GM18519 (cell line): ENCODE results near the gene SBNO1.
"Not testable (repeated sequence)": the region's sequence is repeated elsewhere in the genome, so short reads cannot be mapped to it uniquely, and the experiment has no call there.

ENCODE experiments used
- ATAC-seq: cut with Tn5 transposase; IDR thresholded peaks from one replicate; pipeline ENCODE4 v1.9.1; 2021; ENCODE audit warnings: mild to moderate bottlenecking, moderate library complexity; ENCODE audit not compliant: unreplicated experiment, low FRiP score

Gene SBNO1

DNA sequence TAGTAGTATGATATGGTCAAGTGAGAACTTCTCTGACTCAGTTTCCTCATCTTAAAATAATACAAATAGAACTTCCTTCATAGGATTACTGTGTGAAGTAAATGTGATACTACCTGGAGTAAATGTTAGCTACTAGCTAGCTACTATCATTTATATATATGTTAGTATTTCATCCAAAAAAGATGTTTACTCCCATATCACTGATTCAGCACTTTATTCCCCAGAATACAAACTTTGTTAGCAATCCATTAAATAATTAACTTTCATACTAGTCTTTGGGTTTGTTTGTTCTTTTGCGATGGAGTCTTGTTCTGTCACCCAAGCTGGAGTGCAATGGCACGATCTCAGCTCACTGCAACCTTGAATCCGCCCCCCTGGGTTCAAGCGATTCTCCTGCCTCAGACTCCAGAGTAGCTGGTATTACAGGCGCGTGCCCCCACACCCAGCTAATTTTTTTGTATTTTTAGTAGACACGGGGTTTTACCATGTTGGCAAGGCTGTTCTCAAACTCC is 8.4 kb downstream of the SBNO1 start:
- ATAC-seq, result no peak

DNA sequence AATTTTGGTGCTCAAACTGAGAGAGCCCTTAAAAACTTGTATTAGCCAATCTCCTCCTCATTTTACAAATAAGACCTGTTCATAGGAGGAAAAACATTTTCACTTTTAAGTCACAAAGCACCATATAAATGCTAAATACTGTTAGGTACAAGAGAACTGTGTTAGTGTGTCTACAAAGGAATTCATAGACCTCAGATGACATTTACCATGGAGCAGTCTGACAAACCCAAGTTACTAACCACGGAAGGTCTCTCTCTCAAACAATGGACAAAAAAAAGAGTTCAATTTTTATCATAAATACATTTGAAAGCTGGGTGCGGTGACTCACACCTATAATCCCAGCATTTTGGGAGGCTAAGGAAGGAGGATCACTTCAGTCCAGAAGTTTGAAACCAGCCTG is 10.0 kb downstream of the SBNO1 start:
- no peak for ATAC-seq

DNA sequence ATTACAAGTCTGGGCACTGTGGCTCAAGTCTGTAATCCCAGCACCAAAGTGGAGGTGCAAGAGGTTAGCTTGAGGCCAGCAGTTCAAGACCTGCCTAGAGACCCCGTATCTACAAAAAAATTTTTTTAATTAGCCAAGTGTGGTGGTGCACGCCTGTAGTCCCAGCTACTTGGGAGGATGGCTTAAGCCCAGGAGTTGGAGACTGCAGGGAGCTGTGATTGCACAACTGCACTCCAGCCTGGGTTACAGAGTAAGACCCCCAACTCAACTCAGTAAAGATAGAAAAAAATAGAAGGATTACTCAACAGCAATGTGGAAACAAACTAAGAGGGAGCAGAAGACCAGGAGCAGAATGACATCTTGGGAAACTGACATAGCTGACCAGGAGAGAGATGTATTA is 13.3 kb downstream of the SBNO1 start:
- ATAC-seq, result no peak

DNA sequence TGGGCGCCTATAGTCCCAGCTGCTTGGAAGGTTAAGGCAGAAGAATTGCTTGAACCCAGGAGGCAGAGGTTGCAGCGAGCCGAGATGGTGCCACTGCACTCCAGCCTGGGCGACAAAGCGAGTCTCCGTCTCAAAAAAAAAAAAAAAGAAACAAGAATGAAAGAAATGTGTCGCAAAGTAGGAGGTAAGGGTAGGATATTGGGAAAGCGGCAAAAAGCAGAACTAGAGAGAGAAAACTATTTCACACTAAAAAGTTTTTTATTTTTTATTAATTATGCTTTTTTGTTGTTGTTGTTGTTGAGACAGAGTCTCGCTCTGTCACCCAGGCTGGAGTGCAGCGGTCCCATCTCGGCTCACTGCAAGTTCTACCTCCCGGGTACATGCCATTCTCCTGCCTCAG is 17.7 kb downstream of the SBNO1 start:
- ATAC-seq, result no peak

DNA sequence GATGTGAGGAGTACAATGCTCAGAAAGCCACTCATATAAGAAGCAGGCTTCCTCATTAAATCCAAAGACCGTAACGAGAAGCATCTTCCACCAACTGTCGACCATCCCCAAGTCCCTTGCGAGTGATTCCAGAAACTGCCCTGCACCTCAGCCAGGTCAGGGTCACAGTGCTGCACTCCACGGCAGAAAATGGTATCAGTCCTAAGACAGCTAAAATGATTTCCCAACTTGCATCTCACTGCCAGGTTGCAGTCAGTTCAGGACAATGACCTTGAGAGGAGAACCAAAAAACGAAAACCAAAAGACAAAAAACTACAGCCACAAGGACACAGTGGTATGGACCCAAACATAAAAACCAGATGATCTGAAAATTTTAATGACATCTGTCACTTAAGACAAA is 20.6 kb downstream of the SBNO1 start:
- ATAC-seq, result no peak

DNA sequence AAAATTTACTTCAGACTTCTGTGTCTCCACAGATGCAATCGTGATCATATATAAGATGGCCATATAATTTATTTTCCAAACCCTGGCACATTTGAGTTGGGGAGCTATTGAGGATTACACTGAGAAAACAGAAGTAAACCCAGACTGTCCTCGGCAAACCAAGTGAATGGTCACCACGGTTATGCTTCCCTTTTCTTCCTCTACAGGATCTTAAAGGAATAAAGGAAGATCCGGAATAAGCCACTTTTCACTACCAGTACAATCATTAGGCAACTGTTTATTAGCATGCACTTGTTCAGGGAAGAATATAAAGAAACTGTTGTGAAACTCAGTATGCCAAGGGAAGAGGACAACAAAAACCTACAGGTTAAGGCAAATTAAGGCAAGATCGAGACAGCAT is 27.6 kb downstream of the SBNO1 start:
- ATAC-seq, result no peak

DNA sequence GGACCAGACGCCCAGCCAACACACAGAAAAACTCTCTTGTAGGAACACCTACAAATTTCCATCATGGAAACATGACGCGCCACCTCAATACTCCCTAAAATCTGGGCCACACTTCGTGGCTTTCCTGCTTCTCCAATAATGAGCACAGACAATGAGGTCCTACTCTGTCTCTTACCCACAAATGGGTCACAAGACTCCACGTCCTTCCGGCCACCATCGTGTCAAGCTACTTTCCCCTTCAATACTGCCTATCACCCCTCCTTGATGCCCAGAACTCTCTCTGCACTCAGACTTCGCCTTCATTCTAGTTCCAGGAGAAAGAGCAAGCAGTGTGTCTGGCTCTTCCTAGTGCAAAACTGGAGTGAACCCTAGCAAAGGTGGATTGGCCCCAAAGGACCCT is 28.1 kb downstream of the SBNO1 start:
- no peak for ATAC-seq

DNA sequence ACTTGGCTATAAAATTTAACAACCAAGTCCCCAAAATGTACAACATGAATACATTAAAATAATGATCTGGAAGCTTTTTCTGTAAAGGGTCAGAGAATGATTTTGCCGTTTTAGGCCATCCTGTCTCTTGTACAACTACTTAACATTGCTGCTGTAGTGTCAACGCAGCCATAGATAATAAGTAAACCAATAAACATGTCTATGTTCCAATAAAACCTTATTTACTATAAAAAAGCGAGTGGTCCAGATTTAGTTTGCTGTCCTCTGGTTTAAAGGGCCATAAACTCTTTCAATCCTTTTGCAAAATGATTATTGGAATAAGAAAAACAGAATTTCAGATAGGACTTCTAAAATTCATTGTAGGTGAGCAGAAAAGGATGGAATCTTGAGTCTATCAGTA is 29.2 kb downstream of the SBNO1 start:
- no peak for ATAC-seq

DNA sequence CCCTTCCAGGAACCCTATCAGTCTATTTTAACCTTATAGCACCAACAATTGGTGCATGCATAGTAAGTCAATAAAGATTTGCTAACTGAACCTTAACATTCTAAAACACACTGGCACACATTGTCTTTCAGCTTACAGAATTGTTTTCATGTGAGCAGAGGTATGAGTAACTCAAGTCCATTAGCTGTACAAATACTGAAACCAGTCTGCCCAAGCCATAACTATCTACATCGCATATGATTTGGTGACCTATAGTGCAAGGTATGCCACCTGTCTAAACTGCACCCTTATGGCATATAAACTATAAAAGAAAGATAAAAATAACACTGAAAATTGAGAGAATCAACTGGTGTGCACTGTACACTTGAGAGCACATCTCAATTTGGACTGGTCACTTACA is 34.8 kb downstream of the SBNO1 start:
- no peak for ATAC-seq

DNA sequence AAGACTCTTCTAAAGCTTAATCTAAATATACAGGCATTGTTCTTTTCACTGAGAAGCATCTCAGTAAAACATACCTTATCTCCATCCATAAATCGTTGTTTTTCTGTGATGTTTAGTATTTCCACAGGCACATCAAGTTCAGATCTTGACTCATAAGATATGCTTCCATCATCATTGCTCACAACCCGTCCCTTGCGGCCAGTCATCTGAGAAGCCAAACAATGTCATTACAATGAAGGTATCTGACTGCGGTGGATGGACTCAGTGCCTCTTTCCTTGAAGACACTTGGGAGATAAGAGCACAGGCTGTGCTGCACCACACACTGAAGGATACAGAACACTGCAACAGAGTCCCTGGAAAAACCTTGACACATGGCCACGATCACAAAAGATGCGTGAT is 44.8 kb downstream of the SBNO1 start:
- no peak for ATAC-seq

DNA sequence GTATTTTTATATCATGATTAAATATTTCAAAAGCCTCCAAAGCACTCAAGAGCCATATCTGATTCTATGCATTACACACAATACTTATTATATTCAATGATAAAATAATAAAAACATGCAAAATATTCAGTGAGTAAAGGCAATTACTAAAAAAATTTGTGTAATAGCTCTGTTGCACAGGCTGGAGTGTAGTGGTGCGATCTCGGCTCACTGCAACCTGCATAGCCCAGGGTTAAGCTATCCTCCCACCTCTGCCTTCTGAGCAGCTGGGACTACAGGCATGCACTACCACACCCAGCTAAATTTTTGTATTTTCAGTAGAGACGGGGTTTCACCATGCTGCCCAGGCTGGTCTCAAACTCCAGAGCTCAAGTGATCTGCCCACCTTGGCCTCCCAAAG is 45.4 kb downstream of the SBNO1 start:
- ATAC-seq, result no peak

DNA sequence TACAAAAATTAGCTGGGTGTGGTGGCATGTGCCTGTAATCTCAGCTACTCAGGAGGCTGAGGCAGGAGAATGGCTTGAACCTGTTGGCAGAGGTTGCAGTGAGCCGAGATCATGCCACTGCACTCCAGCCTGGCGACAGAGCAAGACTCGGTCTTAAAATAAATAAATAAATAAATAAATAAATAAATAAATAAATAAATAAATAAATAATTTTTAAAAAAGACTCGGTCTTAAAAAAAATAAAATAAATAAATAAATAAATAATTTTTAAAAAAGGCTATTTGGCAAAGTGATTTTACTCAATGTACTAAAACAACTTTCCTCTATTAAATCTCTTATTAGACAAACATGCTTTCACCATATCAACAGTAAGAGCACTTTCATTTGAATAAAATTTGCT is 51.6 kb downstream of the SBNO1 start:
- ATAC-seq, result not testable (repeated sequence)

DNA sequence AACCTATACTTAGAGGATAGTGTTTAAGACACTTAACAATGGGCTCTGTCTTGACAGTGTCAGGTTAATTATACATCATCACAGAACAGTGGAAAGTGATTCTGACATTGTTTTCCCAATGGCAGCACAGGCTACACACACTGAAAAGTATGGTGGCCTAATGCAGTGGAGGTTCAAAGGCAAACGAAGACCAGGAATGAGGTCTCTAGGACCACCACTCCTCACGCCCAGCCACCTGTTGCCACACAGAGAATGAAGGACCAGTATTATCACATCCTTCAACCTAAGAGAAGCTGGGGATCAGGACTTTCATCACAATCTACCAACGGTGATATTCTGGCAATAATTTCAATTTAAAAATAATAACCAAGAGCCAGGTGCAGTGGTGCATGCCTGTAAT is 58.4 kb downstream of the SBNO1 start:
- no peak for ATAC-seq

DNA sequence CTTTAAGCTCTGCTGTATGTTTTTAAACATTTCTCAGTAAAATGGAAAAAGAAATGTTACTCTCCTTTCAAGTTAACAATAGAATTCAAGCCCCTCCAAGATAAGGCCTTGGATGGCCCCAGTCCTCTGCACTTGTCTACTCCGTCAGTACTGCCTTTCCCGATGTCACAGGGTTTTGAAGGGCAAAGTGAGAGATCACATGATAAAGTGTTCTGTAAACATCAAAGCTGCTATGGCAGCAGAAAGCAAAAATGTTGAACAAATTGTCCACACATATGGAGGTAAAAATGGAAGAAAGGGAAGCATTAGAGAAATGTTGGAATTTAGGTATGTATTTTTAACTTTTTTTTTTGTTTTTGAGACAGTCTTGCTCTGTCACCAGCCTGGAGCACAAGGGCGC is 59.5 kb downstream of the SBNO1 start:
- no peak for ATAC-seq

DNA sequence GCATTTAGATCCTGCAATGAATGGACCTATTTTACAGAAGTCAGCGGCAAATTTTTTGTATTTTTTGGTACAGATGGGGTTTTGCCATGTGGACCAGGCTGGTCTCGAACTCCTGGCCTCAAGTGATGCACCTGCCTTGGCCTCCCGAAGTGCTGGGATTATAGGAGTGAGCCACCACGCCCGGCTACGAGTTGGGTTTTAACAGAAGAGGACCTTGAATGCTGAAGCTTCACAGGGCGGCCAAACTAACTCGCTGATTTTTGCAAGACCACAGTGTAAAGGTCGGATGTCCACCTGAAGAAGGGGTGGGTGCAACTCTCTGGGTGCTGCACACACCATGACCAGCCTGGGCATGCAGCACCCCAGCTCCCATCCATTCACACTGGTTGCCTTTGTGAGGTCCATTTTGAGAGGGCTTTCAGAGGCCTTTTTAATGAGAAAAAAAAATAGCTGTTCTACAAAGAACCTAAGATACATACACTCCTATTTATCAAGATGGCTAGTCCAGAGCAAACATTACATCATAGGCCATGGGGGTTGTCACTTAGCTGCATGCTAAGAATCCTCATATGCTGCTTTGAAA is 71.4 kb downstream of the SBNO1 start:
- no peak for ATAC-seq

DNA sequence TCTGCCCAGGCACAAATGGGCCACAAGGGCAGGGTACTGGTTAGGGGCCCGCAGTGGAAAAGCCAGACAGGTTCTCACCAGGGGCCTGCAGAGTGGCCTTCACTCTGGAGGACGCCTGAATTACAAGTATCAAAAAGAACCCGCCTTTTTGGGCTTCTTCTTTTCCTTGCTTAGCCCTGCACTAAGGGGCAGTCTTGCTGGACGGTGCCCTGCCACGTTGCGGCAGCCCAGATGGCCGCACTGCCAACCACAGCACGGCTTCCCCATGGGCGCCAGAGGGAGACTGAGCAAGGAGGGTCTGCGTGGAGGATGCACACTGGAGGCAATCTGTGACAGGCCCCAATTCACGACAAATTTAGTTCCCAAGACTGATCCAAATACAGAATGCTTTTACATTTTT is 74.7 kb downstream of the SBNO1 start:
- no peak for ATAC-seq

DNA sequence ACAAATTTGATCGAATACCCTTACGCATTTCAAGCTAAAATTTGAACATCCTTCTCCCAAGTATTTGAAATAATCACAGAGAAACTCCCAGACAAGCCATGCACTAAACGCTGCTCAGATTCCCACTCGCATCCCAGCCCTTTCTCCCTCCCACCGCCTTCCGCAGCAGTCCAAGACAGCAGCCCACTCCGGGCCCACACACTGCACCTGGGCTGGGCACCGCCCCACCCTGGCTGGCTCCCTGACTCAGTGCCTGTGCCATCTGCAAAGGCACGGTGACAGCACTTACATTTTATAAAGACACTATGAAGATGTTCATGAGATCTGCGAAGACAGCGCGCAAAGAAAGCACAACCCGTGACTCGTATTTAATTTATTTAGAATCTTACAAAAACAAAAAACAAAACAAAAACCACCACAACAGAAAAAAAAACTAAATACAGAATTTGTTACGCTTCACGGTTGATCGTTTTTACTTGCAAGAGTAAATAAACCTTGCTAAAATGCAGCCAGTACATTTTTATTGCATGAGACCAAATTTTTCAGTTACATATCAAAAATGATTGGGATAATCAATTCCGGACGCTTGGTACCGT is 75.8 kb downstream of the SBNO1 start:
- ATAC-seq, result no peak

DNA sequence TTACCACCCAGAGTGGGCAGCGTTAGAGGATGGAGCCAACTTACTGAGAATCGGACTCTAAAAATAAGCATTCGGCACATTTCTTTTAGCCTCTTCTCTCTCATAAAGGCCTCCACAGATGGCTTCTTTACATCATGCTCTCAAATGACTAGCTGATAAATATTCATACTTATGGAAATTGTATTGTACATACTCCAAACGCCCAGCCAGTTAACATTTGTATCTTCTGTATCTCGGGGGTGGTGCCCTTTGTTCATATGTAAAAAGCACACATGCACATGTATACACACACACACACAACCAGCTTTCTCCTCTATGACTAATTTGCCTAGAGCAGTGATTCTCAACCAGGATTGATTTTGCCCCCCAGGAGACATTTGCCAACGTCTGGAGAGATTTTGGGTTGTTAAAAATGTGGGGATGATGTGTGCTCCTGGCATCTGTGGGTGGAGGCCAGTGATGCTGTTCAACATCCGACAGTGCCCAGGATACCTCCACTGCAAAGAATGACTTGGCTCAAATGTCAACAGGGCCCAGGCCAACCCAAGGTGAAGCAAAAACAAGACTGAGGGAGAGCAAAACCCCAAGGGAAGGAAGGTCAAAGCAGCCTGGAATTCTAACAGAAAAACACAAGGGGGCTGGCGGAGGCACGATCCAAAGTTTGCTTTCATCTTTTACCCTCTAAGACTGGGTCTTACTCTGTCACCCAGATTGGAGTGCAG is 77.8 kb downstream of the SBNO1 start:
- no peak for ATAC-seq

DNA sequence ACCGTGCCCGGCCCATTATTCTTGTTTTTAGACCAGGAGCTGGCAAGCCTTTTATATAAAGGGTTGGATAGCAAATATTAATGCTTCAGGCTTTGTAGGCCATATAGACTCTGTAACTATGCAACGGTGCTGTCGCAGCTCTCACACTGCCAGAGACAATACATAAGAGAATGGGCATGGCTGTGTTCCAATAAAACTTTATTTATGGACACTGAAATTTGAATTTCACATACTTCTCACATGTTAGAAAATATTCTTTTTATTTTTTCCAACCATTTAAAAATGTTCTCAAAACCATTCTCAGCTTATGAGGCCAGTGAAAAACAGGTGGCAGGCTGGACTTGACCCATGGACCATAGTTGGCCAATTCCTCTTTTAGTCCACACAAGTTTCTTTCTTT is 80.0 kb downstream of the SBNO1 start:
- ATAC-seq, result no peak

DNA sequence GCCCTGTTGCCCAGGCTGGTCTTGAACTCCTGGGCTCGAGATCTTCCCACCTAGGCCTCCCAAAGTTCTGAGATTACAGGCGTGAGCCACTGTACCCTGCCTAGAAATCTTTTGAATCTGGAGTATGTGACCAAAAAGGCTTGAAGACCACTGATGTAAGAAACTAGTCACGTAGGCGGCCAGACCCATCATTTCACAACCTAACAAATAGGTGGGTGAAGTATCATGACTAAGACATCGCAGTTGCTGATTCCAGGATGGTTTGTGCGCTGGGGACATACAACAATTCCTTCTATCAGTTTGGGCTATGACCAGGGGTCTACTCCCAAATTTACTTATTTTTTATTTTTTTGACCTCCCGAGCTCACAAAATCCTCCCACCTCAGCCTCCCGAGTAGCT is 81.2 kb downstream of the SBNO1 start:
- no peak for ATAC-seq

DNA sequence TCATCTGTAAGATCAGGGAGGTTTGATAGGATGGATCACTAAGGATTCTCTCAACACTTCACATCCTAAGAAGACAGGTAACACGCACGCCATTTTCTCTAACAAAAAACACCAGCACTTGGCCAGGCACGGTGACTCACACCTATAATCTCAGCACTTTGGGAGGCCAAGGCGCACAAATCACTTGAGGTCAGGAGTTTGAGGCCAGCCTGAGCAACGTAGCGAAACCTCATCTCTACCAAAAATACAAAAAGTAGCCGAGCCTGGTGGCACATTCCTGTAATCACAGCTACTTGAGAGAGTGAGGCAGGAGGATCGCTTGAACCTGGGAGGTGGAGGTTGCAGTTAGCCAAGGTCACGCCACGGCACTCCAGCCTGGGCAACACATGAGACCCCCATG is 82.5 kb downstream of the SBNO1 start:
- ATAC-seq, result no peak

DNA sequence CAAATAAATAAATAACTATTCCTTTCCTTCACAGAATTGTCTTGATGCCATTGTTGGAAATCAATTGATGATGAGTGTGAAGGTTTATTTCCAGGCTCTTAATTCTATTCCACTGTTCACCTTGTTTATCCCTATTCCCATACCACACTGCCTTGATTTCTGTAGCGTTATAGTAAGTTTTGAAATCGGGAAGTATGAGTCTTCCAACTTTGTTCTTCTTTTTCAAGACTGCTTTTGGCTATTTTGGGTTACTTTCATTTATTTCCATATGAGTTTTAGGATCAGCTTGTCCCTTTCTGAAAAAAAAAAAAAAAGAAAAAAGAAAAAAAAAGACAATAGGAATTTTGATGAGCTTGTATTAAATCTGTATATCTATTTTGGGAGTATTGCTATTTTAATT is 83.7 kb downstream of the SBNO1 start:
- ATAC-seq, result no peak
